HTR-8/SVneo (cell line): ENCODE measurements around the gene NEB.
A peak's percentile ranks its signal among the peaks of the same experiment; 100 is the strongest.

ENCODE experiments used
- DNase-seq: peaks from one replicate; pipeline ENCODE4 v3.0.0; 2011; ENCODE audit warnings: low spot score, mixed read lengths; ENCODE audit not compliant: insufficient read length
- FAIRE-seq: peaks from 2 replicates; lab custom pipeline; 2011; peaks lifted over from hg19 to GRCh38; lab: Jason Lieb, UNC

Gene NEB, protein sequence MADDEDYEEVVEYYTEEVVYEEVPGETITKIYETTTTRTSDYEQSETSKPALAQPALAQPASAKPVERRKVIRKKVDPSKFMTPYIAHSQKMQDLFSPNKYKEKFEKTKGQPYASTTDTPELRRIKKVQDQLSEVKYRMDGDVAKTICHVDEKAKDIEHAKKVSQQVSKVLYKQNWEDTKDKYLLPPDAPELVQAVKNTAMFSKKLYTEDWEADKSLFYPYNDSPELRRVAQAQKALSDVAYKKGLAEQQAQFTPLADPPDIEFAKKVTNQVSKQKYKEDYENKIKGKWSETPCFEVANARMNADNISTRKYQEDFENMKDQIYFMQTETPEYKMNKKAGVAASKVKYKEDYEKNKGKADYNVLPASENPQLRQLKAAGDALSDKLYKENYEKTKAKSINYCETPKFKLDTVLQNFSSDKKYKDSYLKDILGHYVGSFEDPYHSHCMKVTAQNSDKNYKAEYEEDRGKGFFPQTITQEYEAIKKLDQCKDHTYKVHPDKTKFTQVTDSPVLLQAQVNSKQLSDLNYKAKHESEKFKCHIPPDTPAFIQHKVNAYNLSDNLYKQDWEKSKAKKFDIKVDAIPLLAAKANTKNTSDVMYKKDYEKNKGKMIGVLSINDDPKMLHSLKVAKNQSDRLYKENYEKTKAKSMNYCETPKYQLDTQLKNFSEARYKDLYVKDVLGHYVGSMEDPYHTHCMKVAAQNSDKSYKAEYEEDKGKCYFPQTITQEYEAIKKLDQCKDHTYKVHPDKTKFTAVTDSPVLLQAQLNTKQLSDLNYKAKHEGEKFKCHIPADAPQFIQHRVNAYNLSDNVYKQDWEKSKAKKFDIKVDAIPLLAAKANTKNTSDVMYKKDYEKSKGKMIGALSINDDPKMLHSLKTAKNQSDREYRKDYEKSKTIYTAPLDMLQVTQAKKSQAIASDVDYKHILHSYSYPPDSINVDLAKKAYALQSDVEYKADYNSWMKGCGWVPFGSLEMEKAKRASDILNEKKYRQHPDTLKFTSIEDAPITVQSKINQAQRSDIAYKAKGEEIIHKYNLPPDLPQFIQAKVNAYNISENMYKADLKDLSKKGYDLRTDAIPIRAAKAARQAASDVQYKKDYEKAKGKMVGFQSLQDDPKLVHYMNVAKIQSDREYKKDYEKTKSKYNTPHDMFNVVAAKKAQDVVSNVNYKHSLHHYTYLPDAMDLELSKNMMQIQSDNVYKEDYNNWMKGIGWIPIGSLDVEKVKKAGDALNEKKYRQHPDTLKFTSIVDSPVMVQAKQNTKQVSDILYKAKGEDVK (N-terminal part only)

DNA sequence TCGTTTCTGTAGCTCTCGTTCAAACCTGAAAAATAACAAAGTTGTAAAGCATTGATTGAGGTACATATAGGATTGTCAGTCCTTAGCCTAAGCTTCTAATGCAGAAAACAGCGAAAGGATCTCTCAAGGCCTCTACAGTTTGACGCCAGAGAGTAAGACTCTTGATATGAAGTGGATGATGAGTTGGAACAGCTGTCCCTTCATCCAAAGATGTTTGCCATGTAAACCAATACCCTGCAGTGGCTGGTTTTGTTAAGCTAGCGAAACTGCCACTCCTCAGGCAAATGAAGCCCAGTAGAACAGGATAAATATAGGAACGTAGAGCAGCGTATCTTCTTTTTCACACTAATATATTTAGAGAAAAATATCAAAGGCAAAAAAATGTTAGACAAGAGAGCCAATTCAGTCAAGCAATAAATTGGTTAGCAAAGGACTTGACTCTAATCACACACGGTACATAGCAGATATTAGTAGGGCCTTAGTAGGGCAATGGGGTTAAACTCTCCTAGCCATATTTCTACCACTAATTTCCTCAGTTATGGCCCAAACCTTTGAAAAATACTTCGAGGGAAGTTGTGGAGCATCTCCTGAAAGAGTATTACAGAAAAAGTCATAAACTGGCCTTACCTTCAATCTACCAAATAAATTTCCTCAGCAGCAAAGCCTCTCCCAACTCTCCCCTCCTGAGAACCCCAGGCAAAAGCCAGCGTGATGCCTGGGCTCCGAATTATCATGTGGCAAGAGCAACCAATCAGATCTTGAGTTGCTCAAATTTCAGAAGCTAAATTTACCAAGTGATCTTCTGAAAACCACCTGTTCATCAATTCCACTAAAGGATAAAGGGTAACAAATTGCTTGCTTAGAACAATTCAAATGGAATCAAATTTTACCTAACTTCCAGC lies at the start of gene NEB:
Gene NEB (minus strand): TSS at position 706 of the 902 bp plus-strand sequence. CDS start 1,320 bp downstream, outside the sequence.
- DNase-seq, result no peak
- FAIRE-seq, result no peak

DNA sequence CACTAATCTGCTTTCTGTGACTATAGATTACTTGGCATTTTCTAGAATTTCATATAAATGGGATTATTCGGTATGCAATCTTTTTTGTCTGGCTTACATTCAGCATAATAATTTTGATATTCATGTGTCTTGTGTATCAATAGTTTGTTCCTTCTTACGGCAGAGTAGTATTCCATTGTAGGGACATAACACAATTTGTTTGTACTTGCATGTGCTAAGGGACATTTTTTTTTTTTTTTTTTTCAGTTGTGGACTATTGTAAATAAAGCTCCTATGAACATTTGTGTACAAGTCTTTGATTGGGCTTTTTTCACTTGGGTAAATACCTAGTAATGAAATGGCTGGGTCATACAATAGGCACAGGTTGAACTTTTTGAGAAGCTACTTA lies 48.9 kb upstream of the NEB start:
- FAIRE-seq, result no peak
- DNase-seq, result no peak

DNA sequence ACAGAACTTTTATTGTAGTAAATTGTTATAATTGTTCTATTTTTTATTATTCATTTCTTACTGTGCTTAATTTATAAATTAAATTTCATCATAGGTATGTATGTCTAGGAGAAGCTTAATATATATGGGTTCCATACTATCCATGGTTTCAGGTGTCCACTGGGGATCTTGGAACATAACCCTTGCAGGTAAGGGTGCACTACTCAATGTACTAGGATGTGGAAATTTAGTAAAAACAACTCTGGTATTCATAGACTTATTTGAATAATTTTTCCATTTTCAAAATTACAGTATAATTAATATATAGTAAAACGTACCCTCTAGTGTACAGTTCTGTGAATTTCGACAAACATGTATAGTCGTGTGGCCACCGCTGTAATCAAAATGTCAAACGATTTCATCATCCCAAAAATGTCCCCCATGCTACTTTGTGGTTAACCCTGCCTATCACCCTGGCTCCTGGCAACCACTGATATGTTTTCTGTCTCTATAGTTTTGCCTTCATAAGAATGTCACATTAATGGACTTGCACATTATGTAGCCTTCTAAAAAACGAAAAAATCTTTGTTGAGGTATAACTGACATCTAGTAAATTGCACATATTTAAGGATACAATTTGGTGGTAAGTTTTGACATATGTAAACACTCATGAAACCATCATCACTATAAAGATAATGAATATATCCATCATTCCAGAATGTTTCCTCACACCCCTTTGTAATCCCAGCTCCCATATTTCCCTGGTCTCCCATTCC lies 48.3 kb upstream of the NEB start:
- no peak for FAIRE-seq
- no peak for DNase-seq

DNA sequence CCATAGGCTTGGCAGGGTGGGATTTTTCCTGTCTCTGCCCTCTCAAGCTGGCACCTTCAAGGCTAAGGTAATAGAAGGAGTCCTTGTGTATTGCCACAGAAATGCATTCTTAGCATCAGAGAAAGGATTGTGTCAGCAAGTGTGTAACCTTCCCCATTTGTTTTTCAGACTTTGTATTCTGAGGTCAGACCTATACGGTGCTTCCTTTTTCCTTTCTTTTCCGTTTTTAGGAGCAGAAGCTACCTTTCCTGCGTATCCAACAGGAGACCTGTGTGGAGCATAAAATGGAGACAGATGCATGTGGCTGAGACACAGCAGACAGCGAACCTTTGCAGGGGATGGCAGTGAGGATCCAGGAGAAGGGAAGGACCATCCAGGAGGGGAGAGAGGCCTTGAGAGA lies 47.4 kb upstream of the NEB start:
- no peak for DNase-seq

DNA sequence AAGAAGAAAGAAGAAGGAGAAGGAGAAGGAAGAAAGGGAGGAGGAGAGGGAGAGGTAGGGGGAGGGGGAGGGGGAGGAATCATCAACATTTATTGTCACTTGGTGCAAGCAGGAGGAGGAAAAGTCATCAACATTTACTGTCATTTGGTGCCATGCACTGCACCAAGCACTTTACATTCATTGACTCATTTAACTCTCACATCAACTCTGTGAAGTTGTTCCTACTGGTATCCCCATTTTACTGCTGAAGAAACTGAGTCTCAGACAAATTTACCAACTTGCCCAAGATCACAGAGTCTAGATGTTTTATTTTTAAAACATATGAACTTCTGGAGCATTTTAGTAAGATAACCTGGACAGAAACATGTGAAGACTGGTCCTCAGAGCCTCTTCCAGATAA lies 46.7 kb upstream of the NEB start:
- DNase-seq, result no peak
- no peak for FAIRE-seq

More for the DNA sequence above, 47.4 kb upstream of the NEB start:
- no peak for FAIRE-seq

DNA sequence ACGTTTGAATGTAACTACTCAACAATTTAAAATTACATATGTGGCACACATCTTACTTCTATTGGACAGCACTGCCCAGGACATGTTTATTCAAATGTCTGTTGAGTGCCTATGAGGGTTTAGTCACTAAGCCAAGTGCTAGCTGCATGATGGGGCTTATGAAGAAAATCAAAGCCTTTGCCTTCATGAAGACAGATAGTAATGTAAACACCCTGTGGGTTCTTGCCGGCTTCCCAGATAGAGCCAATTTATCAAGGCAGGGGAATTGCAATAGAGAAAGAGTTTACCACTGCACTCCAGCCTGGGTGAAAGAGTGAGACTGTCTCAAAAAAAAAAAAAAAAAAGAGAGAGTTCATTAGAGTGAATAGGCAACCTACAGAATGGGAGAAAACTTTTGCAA lies 43.7 kb upstream of the NEB start:
- DNase-seq, result no peak
- FAIRE-seq, result no peak

DNA sequence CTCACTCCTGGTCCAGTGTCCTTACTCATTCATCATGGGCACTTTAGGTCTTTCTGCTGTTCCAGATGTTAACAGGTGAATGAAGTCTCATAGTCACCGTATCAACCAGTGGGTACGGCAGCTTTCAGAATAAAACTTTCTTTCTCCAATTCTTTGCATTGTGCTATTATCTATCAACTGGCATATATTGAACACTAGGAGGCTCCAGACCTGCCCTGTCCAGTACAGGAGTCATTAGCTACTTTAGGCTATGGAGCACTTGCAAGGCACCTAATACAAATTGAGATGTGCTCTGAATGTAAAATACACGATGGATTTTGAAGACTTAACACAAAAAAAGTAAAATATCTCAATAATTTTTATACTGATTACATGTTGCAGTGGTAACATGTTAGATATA lies 43.2 kb upstream of the NEB start:
- FAIRE-seq (no peak), DNase-seq (no peak)

DNA sequence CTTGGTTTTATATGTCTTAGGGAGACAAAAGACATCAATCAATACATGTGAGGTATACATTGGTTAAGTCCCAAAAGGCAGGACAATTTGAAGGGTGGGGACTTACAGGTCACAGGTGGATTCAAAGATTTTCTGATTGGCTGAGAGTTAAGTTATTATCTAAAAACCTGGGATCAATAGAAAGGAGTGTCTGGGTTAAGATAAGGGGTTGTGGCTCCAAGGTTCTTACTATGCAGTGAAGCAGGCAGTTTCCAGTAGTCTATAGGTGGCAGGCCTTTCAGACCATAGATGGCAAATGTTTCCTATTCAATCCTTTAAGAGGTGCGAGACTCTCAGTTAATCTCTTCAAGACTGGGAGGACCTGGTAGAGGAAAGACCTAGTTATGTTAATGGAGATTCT lies 42.1 kb upstream of the NEB start:
- no peak for FAIRE-seq
- DNase-seq, result no peak

DNA sequence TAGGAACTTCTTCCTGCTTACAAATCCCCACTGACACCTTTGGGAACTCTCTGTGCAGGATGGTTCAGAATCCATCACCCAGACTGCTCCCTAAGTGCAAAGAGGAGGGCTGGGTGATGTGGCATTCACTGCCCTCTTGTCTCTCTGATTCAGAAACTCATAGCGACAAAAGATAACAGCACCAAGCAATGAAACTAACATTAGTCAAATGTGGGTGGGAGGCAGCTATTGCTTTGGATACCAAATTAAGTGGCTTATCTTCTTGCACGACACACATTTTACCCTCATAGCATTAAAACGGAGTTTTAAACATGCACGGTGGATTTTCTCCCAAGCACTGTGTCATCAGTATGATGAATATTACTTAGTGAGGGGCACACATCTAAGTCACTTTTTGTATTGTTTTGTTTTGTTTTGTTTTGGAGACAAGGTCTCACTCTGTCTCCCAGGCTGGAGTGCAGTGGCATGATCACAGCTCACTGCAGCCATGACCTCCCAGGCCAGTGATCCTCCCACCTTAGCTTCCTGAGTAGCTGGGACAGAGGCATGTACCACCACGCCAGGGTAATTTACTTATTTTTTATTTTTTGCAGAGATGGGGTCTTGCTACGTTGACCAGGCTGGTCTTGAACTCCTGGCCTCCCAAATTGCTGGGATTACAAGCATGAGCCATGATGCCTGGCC lies 40.9 kb upstream of the NEB start:
- FAIRE-seq, result no peak
- DNase-seq, result no peak

DNA sequence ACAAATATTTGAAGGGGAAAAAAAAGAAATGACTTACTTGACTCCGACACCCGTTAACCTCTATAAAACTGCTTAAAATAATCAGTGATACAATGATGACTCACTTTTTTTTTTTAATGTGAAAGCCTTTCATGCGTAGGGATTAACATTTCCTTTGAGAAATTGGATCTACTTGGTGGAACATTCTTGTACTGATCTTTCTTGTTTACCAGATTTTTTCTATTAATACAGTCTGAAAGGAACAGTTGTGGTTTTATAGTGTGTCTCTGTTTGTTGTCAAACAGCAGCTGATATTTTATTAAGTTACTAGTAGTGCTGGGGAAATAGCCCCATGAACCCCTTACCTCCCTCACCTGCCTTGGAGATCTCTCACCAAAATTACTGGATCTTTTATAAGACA lies 40.2 kb upstream of the NEB start:
- no peak for FAIRE-seq
- peak; percentile 20 for DNase-seq

DNA sequence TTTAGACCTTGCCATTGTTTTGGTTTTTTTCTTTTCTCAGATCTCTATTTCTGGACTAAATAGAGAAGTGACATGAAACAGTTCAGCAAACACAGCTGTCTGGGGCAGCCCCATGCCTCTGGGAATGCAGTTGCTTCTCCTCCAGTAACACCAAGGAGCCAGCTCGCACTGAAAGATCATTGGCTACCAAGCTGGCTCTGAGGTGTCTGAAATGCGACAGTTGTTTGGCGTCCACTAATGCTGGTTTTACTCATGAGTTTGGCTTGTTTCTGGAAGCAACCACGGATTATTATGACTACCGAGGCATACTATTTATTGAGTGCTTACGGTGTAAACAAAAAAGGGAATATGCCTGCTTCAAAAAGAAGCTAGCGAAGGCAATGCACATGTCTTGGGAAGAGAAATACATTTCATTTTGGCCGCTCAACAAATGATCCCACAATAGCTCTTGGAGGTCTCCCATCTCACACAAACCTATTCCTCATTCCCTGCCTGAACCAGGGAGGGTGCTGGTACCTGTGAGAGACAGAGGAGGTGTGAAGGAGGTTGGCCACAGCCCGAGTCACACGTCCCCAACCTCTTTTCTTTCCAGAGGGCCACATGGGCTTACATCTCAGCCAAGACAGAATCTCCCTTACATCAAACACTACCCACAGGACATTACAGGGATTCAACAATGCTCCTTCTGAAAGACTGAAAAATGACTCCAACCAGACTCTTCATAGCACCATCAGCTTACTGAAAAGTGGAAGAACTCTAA lies 37.5 kb upstream of the NEB start:
- DNase-seq, result no peak
- no peak for FAIRE-seq

DNA sequence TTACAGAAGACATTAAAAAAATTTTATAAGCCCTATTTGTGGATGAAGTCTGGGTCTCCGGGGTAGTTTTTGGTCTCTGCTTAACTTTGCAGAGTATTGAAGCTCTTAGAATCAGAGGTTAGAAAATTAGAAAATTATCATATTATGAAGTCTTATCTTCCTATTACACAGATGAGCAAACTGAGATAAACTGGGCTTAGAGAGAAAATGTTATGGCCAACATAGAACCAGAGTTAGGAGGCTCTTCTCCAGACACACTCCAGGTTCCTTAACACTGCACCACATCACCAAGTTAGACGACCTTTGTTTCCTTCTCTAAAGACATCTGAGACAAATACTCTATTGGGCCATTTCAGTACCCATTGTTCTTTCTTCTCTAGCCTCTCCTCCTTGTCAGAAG lies 36.7 kb upstream of the NEB start:
- DNase-seq (no peak), FAIRE-seq (no peak)

DNA sequence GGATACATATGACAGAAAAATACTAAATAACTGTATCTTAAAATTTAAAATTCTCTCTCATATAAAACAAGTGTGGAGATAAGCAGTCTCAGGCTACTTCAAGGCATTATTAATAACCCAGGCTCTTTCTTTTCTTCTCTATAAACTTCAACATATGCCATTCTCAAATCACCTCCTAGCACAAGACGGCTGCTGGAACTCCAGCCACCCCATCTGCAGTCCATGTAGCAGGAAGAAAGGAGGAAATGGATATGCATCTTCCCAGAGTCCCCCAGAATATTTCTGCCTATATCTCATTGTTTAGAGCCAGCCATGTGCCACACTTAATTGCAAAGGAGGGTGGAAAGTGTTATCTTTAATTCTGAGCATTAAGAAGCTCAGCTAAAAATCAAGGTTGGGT lies 35.3 kb upstream of the NEB start:
- DNase-seq (no peak), FAIRE-seq (no peak)

DNA sequence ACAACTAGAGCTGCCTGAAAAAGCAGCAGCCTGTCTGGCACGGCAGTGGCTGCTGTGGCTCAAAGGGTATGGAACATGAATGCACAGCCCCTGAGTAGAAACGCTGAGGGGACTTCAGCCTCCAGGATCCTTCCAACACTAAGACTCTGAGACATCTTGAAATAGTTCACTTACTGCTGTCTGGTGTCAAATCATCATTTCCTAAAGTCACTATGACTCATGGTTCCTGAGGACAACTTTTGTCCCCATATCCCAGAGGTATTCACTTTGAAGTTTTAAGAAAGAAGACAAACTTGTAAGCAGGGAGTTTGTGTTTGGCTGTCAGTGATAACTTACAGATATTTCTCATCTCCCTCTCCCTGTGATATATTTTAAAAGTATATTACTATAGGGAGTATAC lies 33.3 kb upstream of the NEB start:
- DNase-seq, result no peak
- no peak for FAIRE-seq

DNA sequence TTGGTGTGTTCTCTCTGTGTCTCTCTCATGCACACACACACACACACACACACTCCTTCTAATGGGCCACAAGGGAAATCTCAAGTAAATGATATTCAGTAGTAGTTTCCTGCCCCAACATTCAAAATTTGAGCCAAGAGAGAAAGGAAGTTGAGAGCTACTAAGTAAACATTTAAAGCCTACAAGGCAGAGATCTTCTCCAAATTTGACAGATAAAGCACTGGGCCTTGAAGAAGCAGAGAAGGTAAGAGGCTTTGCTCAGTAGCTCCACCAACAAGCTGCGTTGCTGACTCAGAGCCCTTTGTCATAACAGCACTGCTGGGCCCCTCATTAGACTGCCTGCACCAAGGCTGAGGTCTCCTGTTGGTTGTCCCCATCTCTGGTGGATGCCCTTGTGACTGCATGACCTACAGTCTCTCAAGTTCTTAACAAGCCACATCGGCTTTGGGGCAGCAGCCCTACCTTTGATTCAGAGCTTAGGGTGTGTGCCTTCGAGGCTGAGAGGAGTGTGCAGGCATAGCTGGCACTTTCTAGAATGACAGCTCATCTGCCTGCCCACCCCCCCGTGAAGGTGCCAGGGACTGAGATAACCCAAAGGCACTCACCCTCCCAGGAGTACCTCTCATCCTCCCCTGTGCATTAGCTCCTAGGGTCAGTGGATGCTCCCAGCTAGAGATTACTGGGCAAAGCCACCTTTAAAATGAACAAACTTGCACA lies 32.3 kb upstream of the NEB start:
- FAIRE-seq (no peak), DNase-seq (no peak)

DNA sequence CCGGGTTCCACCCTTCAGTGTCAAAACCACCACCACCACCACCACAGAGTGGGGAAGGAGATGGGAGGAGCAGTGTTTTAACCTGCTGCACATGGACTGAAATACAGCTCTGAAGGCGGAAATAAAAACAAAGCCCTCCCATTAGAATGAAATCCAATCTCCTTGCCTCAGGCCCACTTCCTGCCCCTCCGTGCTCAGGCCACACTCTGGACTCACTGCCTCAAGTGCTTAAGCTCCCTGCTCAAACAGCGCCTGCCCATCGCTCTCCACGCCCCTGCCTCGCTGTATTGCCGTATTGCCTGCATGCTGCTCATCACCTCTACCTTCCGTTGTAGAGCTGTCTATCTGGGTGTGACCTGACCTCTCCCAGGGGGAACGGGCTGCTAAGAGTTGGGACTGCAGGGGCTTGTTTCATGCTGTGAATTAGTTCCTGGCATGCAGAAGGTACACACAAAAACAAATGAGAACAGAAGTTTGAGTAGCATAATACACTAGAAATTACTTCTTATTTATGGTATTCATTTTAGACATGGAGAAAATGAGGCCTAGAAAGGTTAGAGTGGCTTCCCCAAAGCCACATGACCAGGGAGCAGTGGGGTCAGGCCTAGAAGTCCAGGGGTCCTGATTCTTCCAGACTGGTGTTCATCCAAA lies 31.6 kb upstream of the NEB start:
- FAIRE-seq (no peak), DNase-seq (no peak)

DNA sequence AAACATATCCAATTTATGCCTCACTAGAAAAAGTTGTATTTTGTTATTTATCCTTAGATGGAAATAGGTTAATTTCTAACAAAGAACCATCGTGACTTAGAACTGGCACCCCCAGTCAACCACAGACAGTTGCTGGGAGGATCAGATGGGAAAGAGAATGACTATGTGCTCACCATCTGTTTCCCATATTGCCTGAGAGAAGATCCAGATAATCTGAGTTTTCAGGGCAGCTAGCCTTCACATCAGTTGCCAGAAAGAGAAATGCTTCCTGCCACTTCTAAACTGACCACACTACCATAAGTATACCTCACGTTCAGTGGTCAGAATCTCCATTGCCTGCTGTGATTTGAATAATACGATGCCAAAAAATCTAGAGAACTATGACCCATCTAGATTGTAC lies 28.4 kb upstream of the NEB start:
- DNase-seq (no peak), FAIRE-seq (no peak)
